Left lung (tissue), 10 donors: ENCODE data around the gene NARS2. TPM values are rescaled to one million over a fixed set of nuclear protein-coding genes. Genes with fewer than 3 reads are reported as not detected.
A peak's percentile ranks its signal among the peaks of the same experiment; 100 is the strongest.

Experiments used
- ATAC-seq: fragments of 200-7000 bp; cut with Tn5 transposase; one replicate; pipeline ENCODE4 v1.9.1; 2020; ENCODE audit warnings: moderate library complexity
- DNase-seq, 4 donors: peaks; one replicate each; pipeline ENCODE4 v3.0.0-alpha.2; 2013 to 2020
- H3K27ac ChIP-seq, 2 donors: fragments of 200-600 bp; sonication (generic) in 1 of 2; one replicate each; pipeline versions ENCODE4 v1.5.0 to v1.8.0; 2020 to 2021
- H3K27me3 ChIP-seq, 2 donors: fragments of 200-600 bp; sonication (generic) in 1 of 2; one replicate each; pipeline versions ENCODE4 v1.5.0 to v1.8.0; 2020 to 2021
- H3K36me3 ChIP-seq, 2 donors: fragments of 200-600 bp; sonication (generic) in 1 of 2; one replicate each; pipeline versions ENCODE4 v1.5.0 to v1.8.0; 2020 to 2021
- H3K4me1 ChIP-seq, 2 donors: fragments of 200-600 bp; one replicate each; pipeline ENCODE4 v1.8.0; 2021
- H3K4me3 ChIP-seq, 2 donors: fragments of 200-600 bp; sonication (generic) in 1 of 2; one replicate each; pipeline versions ENCODE4 v1.5.0 to v1.8.0; 2020 to 2021; ENCODE audit warnings: mild to moderate bottlenecking in 1 of 2
- H3K9me3 ChIP-seq, 2 donors: fragments of 200-600 bp; sonication (generic) in 1 of 2; one replicate each; pipeline versions ENCODE4 v1.5.0 to v1.8.0; 2020 to 2021
- CTCF ChIP-seq, 2 donors: fragments of 200-600 bp; sonication (generic) in 1 of 2; IDR thresholded peaks; one replicate each; pipeline versions ENCODE4 v1.5.0 to v1.8.0; 2021; ENCODE audit warnings: antibody characterized with exemption in 2 of 2
- intact Hi-C, 2 donors: fragments of 100-400 bp; cut with DNase I; formaldehyde crosslinking; loops; one replicate each; pipeline versions ENCODE4 v1.11.2 to v1.14.2; 2022
- polyA plus RNA-seq, 6 donors: library from polyadenylated mRNA; unstranded; fragments of 120-200 nt; gene quantifications; one replicate each; pipeline ENCODE4 v1.2.1, GENCODE V29; 2013; ENCODE audit not compliant: insufficient read length in 6 of 6
- total RNA-seq, 2 donors: library from RNA; stranded (reverse); fragmentation: NEBNext Ultra II Directional; extraction: Animal tissue kit (Norgen Biotek cat#: 25700); gene quantifications; one replicate each; pipeline ENCODE4 v1.2.1, GENCODE V29; 2021
- donor health status: DM: no; HTN: yes; CAD: no.
- donor health status: DM: no; HTN: no; CAD: no.

Gene NARS2
- total and polyA plus RNA-seq, 8 donors, result 14.9 to 35.5 (median 28.4) TPM

- Histone ChIP-seq H3K4me1 (peaks cover 6 to 8% of the 10 kb centered on the region in 2 donors), H3K27ac (no peak overlapping the region), H3K4me3 (no peak overlapping the region), H3K9me3 (no peaks in the 10 kb centered on the region), H3K36me3 (no peaks in the 10 kb centered on the region), H3K27me3 (no peaks in the 10 kb centered on the region)
- DNase-seq, result no peak
- no peak for ATAC-seq
- intact Hi-C loops, result no loop called here
- TF ChIP-seq CTCF (IDR thresholded peaks at IDR 0.05), result no peak
Observed at GRCh38 chr11:78541537-78541936, 33.1 kb downstream of the NARS2 start.

- intact Hi-C loops, result no loop called here
Observed at GRCh38 chr11:78540256-78540655, 34.4 kb downstream of the NARS2 start.

GRCh38 chr11:78539506-78539905 is 35.2 kb downstream of the NARS2 start:
- Histone ChIP-seq H3K27ac (no peak overlapping the region), H3K4me3 (no peak overlapping the region), H3K27me3 (no peaks in the 10 kb centered on the region), H3K9me3 (no peaks in the 10 kb centered on the region), H3K36me3 (no peaks in the 10 kb centered on the region), H3K4me1 (peaks cover 6 to 8% of the 10 kb centered on the region in 2 donors)
- no peak for TF ChIP-seq CTCF (IDR thresholded peaks at IDR 0.05)
- intact Hi-C loops, result no loop called here
- ATAC-seq, result peak; percentile 39
- DNase-seq, result peak in 1 of 4 donors; percentile 49

More at GRCh38 chr11:78540256-78540655, 34.4 kb downstream of the NARS2 start:
- H3K4me1 ChIP-seq, result peaks cover 6 to 8% of the 10 kb centered on the region in 2 donors
- no peak overlapping the region for H3K27ac ChIP-seq
- no peaks in the 10 kb centered on the region for H3K36me3 ChIP-seq
- no peak for DNase-seq
- H3K9me3 ChIP-seq, result no peaks in the 10 kb centered on the region
- no peaks in the 10 kb centered on the region for H3K27me3 ChIP-seq
- no peak for TF ChIP-seq CTCF (IDR thresholded peaks at IDR 0.05)
- no peak overlapping the region for H3K4me3 ChIP-seq
- ATAC-seq, result peak; percentile 62

GRCh38 chr11:78536933-78537332 is 37.7 kb downstream of the NARS2 start:
- DNase-seq (no peak), ATAC-seq (no peak)
- Histone ChIP-seq H3K27me3 (no peaks in the 10 kb centered on the region), H3K27ac (no peak overlapping the region), H3K9me3 (no peaks in the 10 kb centered on the region), H3K4me3 (no peak overlapping the region), H3K4me1 (peaks cover 0 to 6% of the 10 kb centered on the region in 2 donors), H3K36me3 (no peaks in the 10 kb centered on the region)
- TF ChIP-seq CTCF (IDR thresholded peaks at IDR 0.05), result no peak
- intact Hi-C loops, result no loop called here

GRCh38 chr11:78535920-78536319 is 38.7 kb downstream of the NARS2 start:
- no peak overlapping the region for H3K27ac ChIP-seq
- no peaks in the 10 kb centered on the region for H3K36me3 ChIP-seq
- H3K4me3 ChIP-seq, result no peak overlapping the region
- DNase-seq (no peak), ATAC-seq (no peak)
- no peaks in the 10 kb centered on the region for H3K27me3 ChIP-seq
- no peak for TF ChIP-seq CTCF (IDR thresholded peaks at IDR 0.05)
- no peaks in the 10 kb centered on the region for H3K9me3 ChIP-seq
- intact Hi-C loops, result no loop called here
- peaks cover 0 to 5% of the 10 kb centered on the region in 2 donors for H3K4me1 ChIP-seq
